HUES48 (cell line): ENCODE data around the gene ZNF518A.

ENCODE experiments used
- H3K27ac ChIP-seq: one replicate; pipeline ENCODE4 v1.7.0; 2013; ENCODE audit warnings: low read depth, low read length, inconsistent platforms
- H3K27me3 ChIP-seq: 2 replicates; pipeline ENCODE4 v1.6.1; 2013; ENCODE audit warnings: mild to moderate bottlenecking, low read length; ENCODE audit not compliant: control insufficient read depth, insufficient read depth
- H3K36me3 ChIP-seq: 2 replicates; pipeline ENCODE4 v1.6.1; 2013; ENCODE audit warnings: low read length; ENCODE audit not compliant: control insufficient read depth, insufficient read depth
- H3K4me1 ChIP-seq: 2 replicates; pipeline ENCODE4 v1.6.1; 2013; ENCODE audit warnings: mild to moderate bottlenecking, low read length; ENCODE audit not compliant: control insufficient read depth, insufficient read depth
- H3K4me3 ChIP-seq: 2 replicates; pipeline ENCODE4 v1.5.1; 2013; ENCODE audit warnings: mild to moderate bottlenecking, low read depth, low read length
- H3K9ac ChIP-seq: 2 replicates; pipeline ENCODE4 v1.6.1; 2013; ENCODE audit warnings: mild to moderate bottlenecking, low read depth, low read length, moderate library complexity
- H3K9me3 ChIP-seq: 2 replicates; pipeline ENCODE4 v1.6.1; 2013; ENCODE audit warnings: low read length; ENCODE audit not compliant: control insufficient read depth, insufficient read depth

ZNF518A gene, protein sequence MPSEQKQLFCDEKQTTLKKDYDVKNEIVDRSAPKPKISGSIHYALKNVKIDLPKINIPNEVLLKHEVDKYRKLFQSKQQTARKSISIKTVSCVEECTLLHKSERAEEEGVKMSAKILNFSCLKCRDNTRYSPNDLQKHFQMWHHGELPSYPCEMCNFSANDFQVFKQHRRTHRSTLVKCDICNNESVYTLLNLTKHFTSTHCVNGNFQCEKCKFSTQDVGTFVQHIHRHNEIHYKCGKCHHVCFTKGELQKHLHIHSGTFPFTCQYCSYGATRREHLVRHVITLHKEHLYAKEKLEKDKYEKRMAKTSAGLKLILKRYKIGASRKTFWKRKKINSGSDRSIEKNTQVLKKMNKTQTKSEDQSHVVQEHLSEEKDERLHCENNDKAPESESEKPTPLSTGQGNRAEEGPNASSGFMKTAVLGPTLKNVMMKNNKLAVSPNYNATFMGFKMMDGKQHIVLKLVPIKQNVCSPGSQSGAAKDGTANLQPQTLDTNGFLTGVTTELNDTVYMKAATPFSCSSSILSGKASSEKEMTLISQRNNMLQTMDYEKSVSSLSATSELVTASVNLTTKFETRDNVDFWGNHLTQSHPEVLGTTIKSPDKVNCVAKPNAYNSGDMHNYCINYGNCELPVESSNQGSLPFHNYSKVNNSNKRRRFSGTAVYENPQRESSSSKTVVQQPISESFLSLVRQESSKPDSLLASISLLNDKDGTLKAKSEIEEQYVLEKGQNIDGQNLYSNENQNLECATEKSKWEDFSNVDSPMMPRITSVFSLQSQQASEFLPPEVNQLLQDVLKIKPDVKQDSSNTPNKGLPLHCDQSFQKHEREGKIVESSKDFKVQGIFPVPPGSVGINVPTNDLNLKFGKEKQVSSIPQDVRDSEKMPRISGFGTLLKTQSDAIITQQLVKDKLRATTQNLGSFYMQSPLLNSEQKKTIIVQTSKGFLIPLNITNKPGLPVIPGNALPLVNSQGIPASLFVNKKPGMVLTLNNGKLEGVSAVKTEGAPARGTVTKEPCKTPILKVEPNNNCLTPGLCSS (N-terminal part only)

DNA sequence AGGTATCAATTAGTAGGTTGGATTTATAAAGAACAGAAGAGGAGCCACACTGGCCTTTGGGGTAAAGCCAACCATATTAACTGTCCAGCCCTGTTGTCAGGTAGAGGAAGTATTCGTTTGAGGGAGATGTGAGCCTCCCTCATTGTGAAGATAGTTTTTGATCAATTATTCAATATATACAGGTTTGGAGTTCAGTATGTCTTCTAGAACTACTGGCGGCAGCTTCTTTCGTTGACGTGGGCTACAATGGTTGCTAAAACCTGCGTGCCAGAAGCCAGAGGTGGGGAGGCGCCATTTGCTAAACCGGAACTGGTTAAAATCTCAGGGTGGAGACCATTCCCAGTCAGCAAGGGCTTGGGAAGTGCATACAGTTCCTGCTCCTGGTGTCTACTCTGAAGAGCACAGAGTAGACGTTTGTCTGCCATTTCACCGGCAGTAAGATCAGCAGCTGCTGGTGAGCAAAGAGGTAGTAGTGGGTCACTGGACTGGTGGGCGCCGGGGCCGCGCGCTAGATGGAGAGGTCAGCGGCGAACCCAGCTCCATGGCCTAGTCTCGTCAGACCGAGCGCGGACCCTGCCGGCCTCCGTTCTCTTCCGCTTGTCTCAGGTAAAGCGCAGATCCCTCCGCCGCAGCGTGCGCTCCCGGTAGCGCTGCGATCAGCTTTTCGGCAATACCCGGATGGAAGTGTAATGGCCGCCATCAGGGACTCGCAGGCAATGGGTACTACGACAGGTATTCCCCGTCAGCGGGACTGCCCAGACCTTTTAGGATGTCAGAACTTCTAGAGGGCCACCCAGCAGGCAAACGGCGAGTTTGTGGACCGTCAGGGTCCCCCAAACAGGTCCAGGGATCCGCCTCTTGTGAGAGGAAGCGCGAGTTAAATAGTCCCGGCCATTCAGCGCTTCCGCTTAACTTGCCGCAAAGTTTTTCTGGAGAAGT, at the start of gene ZNF518A:
TSS of gene ZNF518A (plus strand) at position 911 of the 939 bp plus-strand sequence. CDS start 26,026 bp downstream, outside the sequence.
- H3K4me1 ChIP-seq, result peaks cover 24% of the 10 kb centered on the region
- no peaks in the 10 kb centered on the region; the same call in 1 of the 2 replicates for H3K27me3 ChIP-seq

DNA sequence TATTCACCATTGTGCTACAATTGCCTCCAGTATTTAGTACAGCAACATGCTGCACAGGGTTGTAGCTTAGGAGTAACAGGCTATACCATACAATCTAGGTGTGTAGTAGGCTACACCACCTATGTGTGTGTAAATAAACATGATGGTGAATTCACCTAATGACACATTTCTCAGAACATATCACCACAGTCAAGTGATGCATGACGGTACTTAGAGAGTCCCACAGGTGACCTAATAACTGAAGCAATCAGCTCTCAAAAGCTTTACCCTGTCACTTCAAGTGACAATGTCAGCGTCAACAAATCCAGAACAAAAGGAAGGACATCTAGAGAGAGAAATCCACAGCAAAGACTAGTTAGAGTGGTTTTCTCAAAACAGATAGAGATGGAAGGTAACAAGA, 47.9 kb upstream of the ZNF518A start:
- H3K9me3 ChIP-seq, result no peaks in the 10 kb centered on the region
- no peak overlapping the region for H3K27ac ChIP-seq

More for the DNA sequence above, at the start of gene ZNF518A:
- Histone ChIP-seq H3K9me3 (no peaks in the 10 kb centered on the region), H3K9ac (peak within 1 kb of the TSS; percentile 99), H3K36me3 (peaks cover 23% of the 10 kb centered on the region), H3K4me3 (peak within 1 kb of the TSS; percentile 97), H3K27ac (peak within 1 kb of the TSS; percentile 100)

DNA sequence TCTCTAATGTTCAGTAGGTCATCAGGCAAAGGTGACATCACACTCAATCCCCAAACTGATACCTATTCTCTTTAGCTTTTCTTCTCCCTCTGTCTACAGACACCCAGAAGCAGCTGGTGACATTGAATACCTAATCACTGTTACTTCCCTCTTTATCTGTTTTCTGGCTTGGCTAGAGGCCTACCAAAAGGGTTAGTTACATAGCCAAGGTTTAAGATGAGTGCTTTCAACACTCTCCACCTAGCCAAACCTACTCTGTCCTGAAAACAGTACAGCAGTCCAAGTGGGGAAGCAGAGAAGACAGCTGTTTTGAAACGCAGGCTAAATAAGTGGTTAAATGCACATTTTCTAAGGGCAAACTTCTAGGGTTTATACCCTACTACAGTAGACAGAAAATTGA, 47.3 kb upstream of the ZNF518A start:
- Histone ChIP-seq H3K4me1 (0 out of 2 replicates have a peak, but pooled peaks cover under 1% of the 10 kb centered on the region), H3K9ac (no peak overlapping the region), H3K36me3 (no peaks in the 10 kb centered on the region), H3K27me3 (no peaks in the 10 kb centered on the region), H3K27ac (no peak overlapping the region), H3K9me3 (no peaks in the 10 kb centered on the region), H3K4me3 (no peak overlapping the region)

More for the DNA sequence above, 47.9 kb upstream of the ZNF518A start:
- Histone ChIP-seq H3K9ac (no peak overlapping the region), H3K36me3 (no peaks in the 10 kb centered on the region), H3K4me1 (peaks cover 7% of the 10 kb centered on the region; the same call in 1 of the 2 replicates), H3K4me3 (no peak overlapping the region), H3K27me3 (no peaks in the 10 kb centered on the region)

DNA sequence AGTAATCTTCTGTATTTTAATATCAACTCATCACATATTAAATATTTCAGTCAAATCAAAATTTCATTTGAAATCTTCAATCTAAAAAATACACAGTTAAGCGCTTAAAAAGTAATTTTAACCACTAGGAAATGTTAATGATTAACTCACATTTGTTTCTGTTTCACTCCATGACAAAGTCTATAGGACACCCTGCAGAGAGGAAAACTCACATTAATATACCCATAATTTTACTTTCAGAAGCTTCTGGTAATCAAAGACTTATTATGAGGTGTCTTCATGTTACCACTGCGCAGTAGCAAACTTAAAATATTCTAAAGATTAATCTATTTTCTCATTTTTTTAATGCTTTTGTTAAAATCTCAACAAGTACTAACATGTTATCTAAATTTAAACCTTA, 41.0 kb upstream of the ZNF518A start:
- Histone ChIP-seq H3K4me3 (peak overlapping the region; percentile 69), H3K9ac (no peak overlapping the region), H3K27ac (no peak overlapping the region), H3K36me3 (no peaks in the 10 kb centered on the region), H3K4me1 (no peaks in the 10 kb centered on the region), H3K27me3 (peaks cover 4% of the 10 kb centered on the region; the same call in 1 of the 2 replicates), H3K9me3 (no peaks in the 10 kb centered on the region)

DNA sequence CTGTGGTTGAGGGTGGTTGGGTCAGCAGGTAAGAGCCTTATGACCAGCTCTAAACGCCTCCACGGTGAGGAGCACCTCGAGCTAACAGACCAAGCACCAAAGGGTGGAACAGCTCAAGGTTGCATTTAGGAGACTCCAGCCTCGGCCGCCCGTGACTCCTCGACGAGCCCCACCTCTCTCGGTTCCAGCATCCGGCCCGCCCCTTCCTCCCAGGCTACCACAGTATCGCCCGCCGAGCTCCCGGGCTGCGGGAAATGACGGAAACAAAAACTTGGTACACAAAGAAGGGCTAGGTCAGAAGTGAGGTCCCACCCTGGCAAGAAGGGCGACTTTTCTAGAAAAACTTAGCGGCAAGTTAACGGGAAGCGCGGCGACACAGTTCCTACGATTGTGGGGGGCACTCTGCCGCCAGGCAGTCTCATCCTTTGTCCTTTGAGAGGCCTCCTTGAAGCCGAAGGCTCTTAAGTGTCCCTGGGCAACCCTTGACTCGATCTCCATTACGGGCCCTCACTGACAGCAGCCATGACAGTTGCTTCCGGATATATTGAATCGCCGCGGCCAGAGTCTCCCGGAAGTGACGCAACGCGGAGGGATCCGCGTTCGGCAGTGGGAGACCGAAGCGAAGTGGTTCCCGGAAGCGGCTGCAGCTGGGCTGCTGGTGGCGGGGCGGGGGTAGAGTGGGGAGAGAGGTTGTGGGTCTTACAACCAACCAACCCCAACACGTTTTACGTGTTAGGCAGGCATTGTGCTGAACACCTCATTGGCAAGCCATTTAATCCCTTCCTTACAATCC, 40.2 kb upstream of the ZNF518A start:
- H3K36me3 ChIP-seq, result no peaks in the 10 kb centered on the region
- H3K4me3 ChIP-seq, result peak overlapping the region; percentile 69
- no peaks in the 10 kb centered on the region for H3K4me1 ChIP-seq
- H3K9me3 ChIP-seq, result no peaks in the 10 kb centered on the region
- H3K27ac ChIP-seq, result no peak overlapping the region
- H3K9ac ChIP-seq, result peak overlapping the region; percentile 51
- peaks cover 4% of the 10 kb centered on the region; the same call in 1 of the 2 replicates for H3K27me3 ChIP-seq

DNA sequence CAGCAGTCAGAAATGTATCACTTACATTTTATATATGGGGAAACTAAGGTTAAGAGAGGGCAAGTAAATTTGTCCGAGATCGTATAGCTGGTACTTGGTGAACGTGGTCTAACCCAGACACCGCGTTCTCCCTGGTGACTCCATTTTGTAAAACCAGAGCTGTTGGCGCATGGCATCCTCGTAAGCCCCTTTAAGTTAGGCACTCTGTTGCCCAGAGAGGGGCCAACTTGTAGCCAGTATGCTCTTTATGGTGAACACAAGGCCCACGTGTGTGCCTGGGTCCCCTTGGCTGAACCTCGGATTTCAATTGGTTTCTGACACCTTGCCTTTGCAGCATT, 39.7 kb upstream of the ZNF518A start:
- Histone ChIP-seq H3K4me3 (peak overlapping the region; percentile 69), H3K27ac (no peak overlapping the region), H3K9ac (no peak overlapping the region), H3K4me1 (no peaks in the 10 kb centered on the region), H3K27me3 (peaks cover 4% of the 10 kb centered on the region; the same call in 1 of the 2 replicates), H3K36me3 (no peaks in the 10 kb centered on the region), H3K9me3 (no peaks in the 10 kb centered on the region)

DNA sequence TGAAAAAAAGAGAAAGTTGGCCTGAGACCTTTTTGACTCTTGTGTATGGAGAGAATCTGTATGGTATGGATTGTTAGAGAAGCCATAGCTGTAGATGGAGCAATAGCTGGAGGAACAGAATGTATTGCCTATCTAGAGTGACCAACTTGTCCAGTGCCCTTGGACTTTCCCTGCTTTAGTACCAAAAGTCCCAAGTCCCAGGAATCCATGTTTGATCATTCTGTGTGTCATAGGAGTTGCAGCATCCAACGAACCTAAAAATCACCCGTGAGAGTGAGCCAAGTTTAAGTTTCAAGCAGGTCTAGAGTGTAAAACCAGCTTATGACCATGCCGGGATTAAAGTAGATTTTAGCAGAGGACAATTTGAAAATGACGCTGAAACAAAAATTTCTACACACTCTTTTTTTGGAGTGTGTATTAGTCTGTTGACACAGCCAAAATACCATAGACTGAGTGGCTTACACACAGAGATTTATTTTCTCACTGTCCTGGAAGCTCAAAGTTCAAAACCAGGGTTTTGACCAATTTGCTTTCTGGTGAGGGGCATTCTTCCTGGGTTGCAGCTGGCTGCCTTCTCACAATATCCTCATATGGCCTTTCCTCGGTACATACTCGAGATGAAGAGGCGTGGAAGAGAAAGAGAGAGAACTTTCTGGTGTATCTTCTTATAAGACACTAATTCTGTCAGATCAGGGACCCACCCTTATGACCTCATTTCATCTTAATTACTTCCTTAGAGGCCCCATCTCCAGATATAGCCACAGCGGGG, 36.9 kb upstream of the ZNF518A start:
- H3K27me3 ChIP-seq, result peaks cover 4% of the 10 kb centered on the region; the same call in 1 of the 2 replicates

DNA sequence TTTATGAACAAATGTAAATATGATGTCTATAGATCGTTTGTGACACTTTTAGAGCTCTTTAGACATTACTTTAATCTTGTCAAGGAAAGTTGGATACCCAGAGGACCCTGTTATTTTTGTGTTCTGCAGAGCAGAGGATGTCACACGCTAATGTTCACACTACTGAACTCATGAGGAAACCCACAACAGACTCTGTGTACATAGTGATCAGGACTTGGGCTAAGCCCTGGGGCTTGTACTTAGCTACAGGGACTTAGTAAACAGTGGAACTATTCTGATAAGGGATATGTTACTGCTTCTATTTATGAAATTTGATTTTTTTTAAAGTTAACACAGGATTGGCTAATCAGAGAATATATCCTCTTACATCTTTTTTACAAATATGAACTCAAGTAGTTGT, 36.1 kb upstream of the ZNF518A start:
- Histone ChIP-seq H3K36me3 (no peaks in the 10 kb centered on the region), H3K27ac (no peak overlapping the region), H3K4me3 (no peak overlapping the region), H3K9me3 (no peaks in the 10 kb centered on the region), H3K27me3 (peaks cover 4% of the 10 kb centered on the region; the same call in 1 of the 2 replicates), H3K9ac (no peak overlapping the region), H3K4me1 (no peaks in the 10 kb centered on the region)

More for the DNA sequence above, 36.9 kb upstream of the ZNF518A start:
- no peaks in the 10 kb centered on the region for H3K9me3 ChIP-seq
- H3K9ac ChIP-seq, result no peak overlapping the region
- H3K4me3 ChIP-seq, result no peak overlapping the region
- no peak overlapping the region for H3K27ac ChIP-seq
- no peaks in the 10 kb centered on the region for H3K4me1 ChIP-seq
- no peaks in the 10 kb centered on the region for H3K36me3 ChIP-seq

DNA sequence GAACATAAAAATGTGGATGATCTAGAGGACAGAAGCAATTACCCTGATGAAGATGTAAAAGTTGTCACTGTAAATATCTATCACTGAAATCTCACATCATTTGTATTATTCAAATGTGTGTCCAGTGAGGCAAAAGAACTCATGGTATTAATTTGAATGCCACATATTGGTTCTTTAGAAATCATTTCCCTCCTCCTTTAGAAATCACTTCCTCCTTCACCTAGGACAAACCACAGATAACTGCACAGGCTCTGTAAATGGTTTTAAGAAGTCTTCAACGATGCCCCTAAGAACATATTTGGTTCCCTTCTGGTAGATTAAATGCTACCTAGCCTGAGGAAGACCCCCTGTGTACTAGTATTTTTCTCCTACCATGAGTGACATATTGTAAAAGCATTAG, 33.1 kb upstream of the ZNF518A start:
- H3K4me3 ChIP-seq, result no peak overlapping the region
- peaks cover 4% of the 10 kb centered on the region; the same call in 1 of the 2 replicates for H3K27me3 ChIP-seq
- no peak overlapping the region for H3K9ac ChIP-seq
- H3K27ac ChIP-seq, result no peak overlapping the region
- H3K9me3 ChIP-seq, result no peaks in the 10 kb centered on the region
- H3K4me1 ChIP-seq, result no peaks in the 10 kb centered on the region
- H3K36me3 ChIP-seq, result no peaks in the 10 kb centered on the region
